HG02588 (cell line): Measurements from ENCODE around the gene DENND2C.

Source experiments
- ATAC-seq: cut with Tn5 transposase; IDR thresholded peaks from one replicate; pipeline ENCODE4 v1.9.1; 2021; ENCODE audit warnings: mild to moderate bottlenecking, moderate library complexity; ENCODE audit not compliant: unreplicated experiment

Gene DENND2C

DNA sequence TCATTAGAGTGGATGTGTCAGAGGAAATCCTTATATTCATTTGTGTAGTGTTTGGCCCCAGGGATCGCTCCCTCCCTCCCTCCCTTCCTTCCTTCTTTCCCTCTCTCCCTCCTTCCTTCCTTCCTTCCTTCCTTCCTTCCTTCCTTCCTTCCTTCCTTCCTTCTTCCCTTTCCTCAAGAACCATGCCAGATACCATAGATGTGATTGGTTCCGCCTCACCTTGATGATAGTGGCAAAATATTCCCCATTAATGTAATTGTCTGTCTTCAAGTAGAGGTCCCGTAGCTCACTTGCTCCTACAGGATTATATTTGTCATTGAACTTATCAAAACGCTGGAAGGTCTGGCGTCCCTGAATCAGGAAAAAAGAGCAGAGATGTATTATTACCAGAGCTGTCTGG is 7.8 kb upstream of the DENND2C start:
- ATAC-seq = no peak

DNA sequence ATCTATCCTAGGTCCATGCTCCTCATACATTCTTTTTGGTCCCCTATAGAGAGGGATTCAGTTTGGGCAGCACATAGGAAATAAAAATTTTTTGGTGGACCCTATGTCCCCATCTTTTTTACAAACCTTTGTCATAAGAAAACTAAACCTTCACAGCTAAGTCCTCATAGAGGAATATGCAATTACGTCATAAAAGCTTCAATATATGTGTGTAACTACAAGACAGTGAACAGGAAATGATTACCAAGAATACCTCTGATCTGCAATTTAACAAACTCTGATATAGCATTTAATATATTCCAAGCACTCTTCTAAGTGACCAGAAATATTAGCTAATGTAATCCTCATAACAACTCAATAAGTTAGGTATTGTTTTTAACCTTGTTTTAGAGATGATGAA is 6.3 kb upstream of the DENND2C start:
- no peak for ATAC-seq

DNA sequence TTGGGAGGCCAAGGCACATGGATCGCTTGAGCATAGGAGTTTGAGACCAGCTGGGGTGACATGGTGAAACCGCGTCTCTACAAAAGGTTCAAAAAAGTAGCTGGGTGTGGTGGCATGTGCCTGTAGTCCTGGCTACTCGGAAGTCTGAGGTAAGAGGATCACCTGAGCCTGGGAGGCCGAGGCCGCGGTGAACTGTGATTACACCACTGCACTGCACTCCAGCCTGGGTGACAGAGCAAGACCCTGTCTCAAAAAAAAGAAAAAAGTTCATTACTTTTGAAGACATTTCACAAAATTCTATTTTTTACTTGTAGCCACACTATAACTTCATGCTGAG is 2.1 kb upstream of the DENND2C start:
- ATAC-seq = no peak

DNA sequence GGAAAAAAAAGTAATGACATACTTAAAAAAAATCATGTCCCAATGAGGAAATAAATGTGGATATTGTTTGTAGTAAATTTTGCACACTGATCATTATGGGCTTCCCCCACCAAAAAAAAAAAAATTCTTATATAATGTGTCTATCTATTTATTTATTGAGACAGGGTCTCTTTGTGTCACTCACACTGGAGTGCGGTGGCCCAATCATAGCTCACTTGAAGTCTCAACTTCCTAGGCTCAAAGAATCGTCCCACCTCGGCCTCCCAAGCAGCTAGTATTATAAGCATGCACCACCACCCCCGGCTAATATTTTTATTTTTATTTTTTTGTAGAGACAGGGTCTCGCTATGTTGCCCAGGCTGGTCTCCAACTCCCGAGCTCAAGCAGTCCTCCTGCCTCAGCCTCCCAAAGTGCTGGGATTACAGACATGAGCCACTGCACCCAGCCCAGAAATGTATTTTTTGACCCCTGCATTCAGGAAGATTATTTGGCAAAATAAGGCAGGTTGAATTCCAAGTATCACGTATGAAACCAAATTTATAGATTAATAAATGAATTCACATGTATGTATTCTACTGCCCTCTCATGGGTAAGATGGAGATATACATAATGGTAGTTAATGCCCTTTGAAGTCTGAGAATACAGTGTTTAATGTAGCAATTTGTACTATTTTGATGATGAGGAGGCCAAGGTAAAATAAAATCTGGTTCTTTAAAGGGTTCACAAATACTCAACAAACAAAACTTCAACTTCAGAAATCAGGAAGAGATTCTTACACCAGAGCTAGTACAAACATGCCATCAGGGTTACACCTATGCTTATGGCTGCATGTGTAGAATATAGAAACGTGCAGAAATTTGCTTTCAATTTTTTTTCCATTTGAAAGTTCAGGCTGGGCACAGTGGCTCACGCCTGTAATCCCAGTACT is 1.4 kb upstream of the DENND2C start:
- no peak for ATAC-seq

DNA sequence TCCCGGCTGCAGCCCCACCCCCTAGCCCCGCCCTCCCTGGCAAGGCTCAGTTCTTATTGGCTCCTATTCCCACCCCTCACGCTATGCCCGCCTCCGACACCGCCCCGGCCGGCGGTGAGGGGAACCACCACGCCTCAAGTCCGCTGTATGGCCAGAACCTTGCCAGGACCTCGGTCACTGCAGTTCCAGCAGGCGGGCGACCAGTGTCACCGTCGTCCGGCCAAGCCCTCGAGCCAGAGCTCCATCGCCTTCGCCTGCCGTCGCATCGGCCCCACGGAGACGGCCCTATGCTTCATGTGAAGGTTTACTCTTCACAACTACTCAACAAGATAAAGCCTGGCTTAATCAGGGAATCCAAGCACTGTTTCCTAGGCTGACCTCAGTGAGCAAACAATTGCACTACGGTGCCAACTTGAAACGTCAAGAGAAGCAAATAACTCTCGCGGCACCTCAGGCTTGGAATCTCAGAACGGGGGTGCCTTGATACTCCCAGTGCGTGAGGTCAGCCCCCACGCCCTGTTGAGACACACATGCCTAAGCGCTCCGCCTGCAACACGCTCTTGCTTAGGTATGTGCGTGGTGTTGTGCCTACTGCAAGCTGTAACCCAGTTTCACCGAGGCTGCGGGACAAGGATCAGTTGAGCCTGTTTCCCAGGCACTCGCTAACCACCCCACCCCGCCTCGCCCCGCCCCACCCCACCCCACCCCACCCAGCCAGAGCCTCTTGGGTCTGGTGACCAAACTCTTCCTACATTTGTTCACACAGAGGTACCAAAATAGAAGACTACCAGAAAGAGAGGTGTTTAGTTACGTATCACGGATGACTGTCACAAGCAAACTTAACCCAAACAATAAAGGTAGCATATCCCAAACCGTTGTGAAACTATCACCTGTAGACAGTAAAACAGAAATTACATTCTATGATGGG is 498 bp upstream of the DENND2C start:
- peak; percentile 99 for ATAC-seq

DNA sequence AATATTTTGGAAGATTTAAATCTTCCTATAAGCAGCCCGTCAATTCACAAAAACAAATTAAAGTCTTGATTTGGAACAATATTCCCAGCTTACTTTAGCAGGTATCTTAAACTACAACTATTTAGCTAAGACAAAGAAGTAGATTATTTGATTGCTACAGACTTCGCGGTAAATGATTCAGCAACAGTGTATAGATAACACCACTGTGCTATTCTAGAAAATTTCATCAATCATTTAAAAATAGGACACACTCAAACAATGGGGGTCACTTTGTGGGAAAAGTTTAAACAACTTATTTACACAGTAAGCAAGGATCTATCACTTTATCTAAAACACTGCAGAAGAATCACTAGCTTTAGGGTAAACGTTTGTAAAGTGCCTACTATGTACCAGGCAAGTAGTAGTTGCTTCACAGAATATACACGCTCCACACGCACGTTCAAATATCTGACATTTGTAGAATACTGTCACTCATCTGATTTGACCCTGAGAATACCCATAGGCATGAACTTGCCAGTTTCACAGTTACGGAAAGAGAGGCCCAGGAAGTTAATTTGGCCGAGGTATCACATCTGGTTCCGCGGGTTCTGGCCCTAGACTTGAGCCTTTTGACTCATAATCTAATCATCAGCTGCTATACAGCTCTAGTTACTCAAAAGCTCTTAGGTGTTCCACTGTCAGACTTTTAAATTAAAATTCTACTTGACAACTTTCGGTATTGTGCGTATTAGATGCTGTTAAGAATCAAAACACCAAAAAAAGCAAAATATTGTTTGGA is 876 bp downstream of the DENND2C start:
- ATAC-seq = no peak

DNA sequence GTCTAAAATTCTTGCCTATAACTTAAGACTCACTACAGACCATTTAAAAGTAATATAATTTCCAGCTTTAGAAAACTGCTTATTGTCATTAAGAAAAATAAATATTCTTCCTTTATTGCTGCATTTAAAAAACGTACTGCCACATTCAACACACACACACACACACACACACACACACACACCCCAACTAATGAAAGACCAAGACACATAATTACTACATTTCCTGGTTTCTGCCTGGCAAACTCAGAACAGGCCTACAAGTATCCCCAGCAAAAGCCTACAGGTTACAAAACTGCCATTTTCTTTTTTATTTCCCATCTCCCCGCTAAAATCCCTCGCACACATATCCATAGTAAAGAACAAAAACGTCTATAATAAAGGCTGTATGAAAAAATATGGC is 1.5 kb downstream of the DENND2C start:
- no peak for ATAC-seq

DNA sequence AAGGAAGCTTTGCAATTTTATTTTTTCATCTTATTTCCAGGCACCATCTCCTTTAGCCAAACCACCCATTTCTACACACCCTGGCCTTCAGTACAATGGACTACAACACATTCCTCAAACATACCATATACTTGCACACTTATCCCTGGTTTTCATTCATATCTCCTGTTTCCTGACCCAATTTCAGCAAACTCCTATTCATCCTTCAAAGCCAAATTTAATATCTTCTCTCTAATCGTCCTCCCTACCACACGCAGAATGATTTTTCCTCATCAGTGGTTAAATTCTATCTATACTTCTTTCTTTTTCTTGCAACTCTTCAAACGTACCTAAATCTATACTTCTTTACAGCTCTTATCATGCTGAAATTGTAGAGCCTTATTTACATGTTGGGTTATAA is 2.9 kb downstream of the DENND2C start:
- ATAC-seq = no peak

DNA sequence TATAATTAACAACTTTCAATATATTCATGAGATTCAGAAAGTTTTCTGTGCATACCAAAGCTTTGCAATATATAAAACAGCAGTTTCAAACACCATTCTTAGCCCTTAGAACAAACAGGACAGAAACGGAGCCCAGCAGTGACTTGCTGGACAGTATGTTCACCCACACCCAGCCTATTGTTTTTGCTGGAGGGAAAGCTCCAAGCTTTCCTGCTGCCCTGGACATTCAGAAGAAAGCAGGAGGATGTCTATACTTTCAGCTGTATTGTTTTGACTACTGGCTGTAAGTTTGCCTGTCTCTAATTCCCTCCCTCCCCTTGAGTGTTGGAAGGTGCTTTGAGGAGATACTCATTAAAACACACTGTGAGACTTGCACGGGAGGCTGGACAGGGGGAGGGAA is 9.6 kb downstream of the DENND2C start:
- no peak for ATAC-seq

DNA sequence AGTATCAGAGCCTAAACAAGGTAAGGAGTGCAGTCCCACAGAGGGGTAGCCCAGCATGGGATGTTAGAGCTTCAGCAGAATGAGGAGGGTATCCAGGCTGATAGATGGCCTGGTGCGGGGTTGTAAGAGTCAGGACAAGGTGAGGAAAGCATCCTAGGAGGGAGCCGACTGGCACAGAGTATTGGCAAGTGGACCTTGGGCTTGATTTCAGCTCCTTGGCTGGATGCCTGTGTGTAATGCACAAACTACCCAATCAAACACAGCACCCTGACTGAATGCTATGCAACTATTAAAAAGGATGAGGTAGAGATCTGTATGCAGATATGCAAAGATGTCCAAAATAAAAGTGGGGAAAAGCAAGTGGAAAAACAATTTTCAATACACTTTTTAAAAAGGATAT is 18.0 kb downstream of the DENND2C start:
- ATAC-seq = no peak

DNA sequence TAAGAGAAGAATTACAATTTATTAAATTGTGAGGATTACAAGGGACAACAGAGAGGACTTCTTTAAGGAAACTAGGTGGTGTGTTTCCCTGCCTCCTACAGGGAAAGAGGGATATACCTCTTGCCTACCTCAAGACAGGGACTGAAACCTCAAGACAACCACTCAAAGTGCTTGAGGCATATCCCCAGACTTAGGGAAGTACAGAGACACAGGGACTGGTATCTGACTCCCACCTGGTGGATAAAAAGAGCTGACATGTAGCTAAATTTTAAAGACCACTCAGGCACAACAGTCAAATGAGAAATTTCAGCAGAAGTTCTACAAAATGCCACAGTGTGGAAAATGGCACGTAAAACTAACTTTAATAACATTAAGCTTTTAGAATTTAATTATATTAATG is 21.3 kb downstream of the DENND2C start:
- no peak for ATAC-seq

DNA sequence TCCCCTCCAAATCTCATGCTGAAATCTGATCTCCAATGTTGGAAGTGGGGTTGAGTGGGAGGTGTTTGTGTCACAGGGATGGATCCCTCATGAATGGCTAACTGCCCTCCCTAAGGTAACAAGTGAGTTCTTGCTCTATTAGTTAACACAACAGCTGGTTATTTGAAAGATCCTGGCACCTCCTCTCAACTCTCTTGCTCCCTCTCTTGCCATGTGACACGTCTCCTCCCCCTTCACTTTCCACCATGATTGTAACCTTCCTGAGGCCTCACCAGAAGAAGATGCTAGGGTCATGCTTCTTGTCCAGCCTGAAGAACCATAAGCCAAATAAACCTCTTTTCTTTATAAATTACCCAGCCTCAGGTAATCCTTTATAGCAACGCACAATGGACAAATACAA is 28.5 kb downstream of the DENND2C start:
- ATAC-seq = no peak

DNA sequence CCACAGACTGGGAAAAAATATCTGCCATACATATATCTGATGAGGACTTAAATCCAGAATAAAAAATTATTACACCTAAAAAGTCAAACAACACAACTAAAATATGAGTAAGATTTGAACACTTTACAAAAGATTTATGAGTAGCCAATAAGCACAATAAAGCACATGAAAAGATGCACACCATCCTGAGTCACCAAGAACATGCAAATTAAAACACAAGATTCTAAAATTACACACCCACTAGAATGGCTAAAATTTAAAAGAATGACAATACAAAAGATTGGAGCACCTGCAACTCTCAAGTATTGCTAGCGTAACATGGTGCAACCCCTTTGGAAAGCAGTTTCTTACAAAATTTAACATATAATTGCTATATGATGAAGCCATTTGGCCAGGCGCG is 30.9 kb downstream of the DENND2C start:
- ATAC-seq = no peak

DNA sequence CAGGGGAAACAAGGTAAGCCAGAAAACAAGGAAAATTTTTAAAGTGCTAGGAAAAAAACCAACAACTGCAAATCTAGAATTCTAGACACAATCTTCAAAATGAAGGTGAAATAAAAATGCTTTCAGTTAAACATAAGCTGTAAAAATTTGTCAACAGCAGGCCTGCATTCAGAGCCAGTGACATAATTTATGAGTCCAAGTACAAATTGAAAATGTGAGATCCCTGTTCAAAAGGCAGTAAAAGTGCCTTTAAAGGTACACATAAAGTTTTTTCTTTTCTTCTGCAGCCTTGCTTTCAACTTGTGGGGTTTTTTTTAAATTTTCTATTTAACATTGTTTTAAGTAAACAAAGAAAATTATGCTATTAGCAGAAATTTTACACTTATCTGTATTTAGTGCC is 37.4 kb downstream of the DENND2C start:
- ATAC-seq = no peak

DNA sequence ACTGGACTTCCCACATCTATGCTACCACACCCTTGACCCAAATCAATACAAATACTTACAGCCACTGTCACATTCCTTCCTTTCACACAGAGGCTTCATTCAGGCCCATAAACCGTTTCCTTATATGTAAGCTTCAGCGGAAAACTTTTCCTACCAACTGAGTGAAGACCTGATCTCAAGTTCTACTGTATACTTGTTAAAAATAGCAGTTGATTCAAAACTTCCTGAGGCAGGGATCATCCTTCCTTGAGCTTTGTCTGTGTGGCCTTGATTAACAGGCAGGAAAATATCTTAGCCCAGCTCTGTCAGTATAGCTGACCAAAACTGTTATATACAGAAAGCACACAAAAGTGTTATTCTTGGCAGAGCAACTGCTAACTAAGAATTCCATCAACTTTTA is 42.7 kb downstream of the DENND2C start:
- ATAC-seq = no peak

DNA sequence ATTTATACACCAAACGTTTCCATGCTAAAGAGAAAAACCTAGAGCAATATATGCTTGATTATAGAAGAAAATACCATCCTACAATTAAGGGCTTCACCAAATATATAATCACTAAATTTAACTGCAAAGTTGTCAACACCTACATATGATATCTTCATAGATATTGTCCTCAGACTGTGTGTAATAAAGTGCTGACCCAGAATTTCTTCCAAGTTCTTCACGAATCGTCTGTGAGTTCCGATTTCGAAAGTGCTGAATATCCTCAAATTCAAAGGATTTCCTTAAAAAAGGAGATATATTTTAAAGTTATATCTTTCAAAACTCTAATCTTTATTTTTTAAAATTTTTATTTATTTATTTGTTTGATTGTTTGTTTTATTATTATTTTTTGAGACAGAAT is 46.5 kb downstream of the DENND2C start:
- ATAC-seq = no peak

DNA sequence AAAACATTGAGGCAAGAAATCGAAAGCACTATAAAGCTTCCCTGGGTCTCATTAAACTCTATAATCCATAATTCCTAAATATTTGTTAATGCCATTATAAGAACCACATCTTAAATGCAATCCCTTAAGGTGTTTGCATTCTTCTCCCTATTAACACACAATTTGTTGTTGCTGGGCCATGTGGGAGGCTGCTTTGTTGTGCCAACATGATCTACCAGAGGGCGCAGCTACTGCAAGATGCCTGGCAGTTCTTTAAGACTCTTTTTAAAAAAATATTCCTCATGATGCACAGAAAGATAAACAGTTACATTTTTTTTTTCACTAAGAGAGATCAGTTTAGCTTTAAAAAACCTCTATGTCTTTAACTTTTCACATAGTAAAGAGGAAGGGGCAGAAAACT is 49.4 kb downstream of the DENND2C start:
- no peak for ATAC-seq

DNA sequence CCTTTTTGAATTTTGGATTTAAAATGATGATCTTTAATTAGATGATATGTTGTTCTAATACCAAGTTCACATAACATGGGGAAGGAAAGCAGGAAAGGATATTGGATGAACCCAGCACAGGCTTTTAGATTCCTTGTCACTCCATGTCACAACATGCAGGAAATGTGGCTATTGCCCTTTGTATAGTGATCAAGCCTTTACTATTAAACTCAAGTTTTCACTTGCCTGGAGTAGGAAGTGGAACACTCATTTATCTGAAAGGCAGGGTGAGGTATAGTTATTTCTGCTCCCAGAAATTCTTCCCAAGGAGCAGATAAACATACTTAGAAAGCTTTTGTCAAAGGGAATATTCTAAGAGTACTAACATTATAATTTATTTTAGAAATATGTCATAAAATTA is 51.2 kb downstream of the DENND2C start:
- no peak for ATAC-seq

DNA sequence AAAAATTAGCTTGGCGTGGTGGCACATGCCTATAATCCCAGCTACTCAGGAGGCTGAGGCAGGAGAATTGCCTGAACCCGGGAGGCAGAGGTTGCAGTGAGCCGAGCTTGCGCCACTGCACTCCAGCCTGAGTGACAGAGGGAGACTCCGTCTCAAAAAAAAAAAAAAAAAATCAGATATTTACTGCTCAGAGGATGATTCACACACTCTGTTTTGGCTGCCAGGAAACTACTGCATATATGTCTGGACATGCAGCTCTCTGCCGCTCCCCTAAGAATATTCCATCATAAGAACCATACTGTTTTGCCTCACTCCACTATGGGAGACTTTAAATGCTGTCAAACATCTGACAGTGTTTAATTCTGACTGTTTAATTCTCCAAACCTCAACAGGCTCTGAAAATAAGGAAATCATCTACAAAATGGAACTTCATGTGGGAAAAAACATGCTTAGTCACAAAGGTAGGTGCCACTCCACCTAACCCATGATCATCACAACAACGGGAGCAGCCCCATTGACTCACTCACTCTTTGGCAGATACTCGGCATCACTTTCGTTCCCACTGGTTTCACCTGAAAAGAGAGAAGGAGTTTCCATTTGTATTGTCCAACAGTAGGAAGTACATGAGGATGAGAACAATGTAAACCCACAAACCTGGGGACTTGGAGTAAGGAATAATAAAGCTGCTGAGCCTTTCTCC is 59.2 kb downstream of the DENND2C start:
- ATAC-seq = no peak

DNA sequence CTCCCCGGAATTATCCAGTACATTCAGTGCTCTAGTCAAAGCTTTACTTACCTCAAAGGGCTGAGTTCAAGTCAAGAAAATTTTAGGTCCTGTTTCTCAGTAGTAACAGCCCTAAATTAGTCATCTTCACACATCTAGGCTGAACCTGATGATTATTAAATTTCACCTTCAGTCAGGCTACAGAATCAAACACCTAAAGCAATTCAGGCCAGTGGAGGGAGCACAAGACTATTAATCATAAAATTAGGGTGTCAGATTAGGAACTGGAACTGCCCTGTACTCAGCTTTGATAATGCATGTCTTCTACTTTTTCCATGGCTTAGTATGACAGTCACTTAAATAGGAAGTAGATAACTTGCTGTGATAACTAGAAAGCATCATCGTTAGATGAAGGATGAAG is 60.0 kb downstream of the DENND2C start:
- ATAC-seq = no peak

DNA sequence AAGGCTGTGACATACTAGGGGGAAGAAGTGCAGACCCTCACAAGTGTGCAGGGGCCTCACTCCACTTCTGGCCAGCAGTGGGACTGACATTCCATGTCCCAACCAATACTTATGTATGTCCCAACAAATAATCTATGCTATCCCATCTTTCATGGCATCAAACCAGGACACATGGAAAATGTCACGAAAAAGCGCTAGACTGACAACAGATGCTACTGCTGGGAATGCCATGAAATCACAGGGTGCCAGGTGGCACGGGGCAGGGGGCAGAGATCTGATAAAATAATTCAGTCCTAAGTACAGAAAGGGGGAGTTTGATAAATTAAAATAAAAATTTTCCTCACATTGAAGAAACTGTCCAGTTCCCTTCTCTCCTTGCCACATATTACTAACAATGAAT is 60.8 kb downstream of the DENND2C start:
- ATAC-seq = no peak
